CD4-positive, CD25-positive, alpha-beta regulatory T cell (primary cell): ENCODE results near the gene TCEAL3. TPM values are rescaled to one million over a fixed set of nuclear protein-coding genes. Genes with fewer than 3 reads are reported as not detected.
"Not testable (repeated sequence)": the region's sequence is repeated elsewhere in the genome, so short reads cannot be mapped to it uniquely, and the experiment has no call there.

Experiments
- ATAC-seq, 2 donors: fragments of 150-1000 bp; cut with Tn5 transposase; one replicate each; pipeline ENCODE4 v1.10.0; 2021; ENCODE audit warnings: low read depth in 2 of 2, moderate number of reproducible peaks in 2 of 2, moderate library complexity in 1 of 2
- DNase-seq, 3 donors: peaks; one replicate each; pipeline versions ENCODE4 v3.0.0 to v3.0.0-alpha.2; 2012 to 2022; ENCODE audit warnings: mixed read lengths in 1 of 3
- H3K27ac ChIP-seq: one replicate; pipeline ENCODE4 v1.7.0; 2013; ENCODE audit warnings: mild to moderate bottlenecking, low read length; ENCODE audit not compliant: insufficient read depth, poor library complexity, severe bottlenecking
- H3K27me3 ChIP-seq: one replicate; pipeline ENCODE4 v1.7.0; 2013; ENCODE audit warnings: low read length; ENCODE audit not compliant: control insufficient read depth, insufficient read depth
- H3K36me3 ChIP-seq: one replicate; pipeline ENCODE4 v1.7.0; 2013; ENCODE audit warnings: mild to moderate bottlenecking, low read length, moderate library complexity; ENCODE audit not compliant: control insufficient read depth, insufficient read depth
- H3K4me1 ChIP-seq: 2 replicates; pipeline ENCODE4 v1.7.0; 2013; ENCODE audit warnings: mild to moderate bottlenecking, low read length; ENCODE audit not compliant: insufficient read depth, control insufficient read depth, poor library complexity, severe bottlenecking
- H3K4me3 ChIP-seq: one replicate; pipeline ENCODE4 v1.7.0; 2013; ENCODE audit warnings: low read depth, mild to moderate bottlenecking, low read length, moderate library complexity
- H3K9me3 ChIP-seq, 2 experiments: 1 replicate in 1 of 2; 2 replicates in 1 of 2; pipeline ENCODE4 v1.7.0; 2013; ENCODE audit warnings: low read length in 2 of 2, mild to moderate bottlenecking in 1 of 2, moderate library complexity in 1 of 2; ENCODE audit not compliant: control insufficient read depth in 2 of 2
- H3K27ac Mint-ChIP-seq, 3 donors: one replicate each; pipeline ENCODE4 v1.8.0; 2020 to 2022; ENCODE audit warnings: mild to moderate bottlenecking in 3 of 3, mixed read lengths in 3 of 3, moderate library complexity in 2 of 3
- H3K27me3 Mint-ChIP-seq: one replicate; pipeline ENCODE4 v1.8.0; 2022; ENCODE audit warnings: mild to moderate bottlenecking, mixed read lengths
- H3K36me3 Mint-ChIP-seq: one replicate; pipeline ENCODE4 v1.8.0; 2020; ENCODE audit warnings: mixed read lengths
- H3K4me1 Mint-ChIP-seq, 4 donors: one replicate each; pipeline ENCODE4 v1.8.0; 2020 to 2022; ENCODE audit warnings: mixed read lengths in 4 of 4, mild to moderate bottlenecking in 1 of 4
- H3K4me3 Mint-ChIP-seq, 4 donors: one replicate each; pipeline ENCODE4 v1.8.0; 2020 to 2022; ENCODE audit warnings: mild to moderate bottlenecking in 4 of 4, mixed read lengths in 4 of 4, moderate library complexity in 3 of 4
- H3K9me3 Mint-ChIP-seq, 7 donors: one replicate each; pipeline ENCODE4 v1.8.0; 2020 to 2022; ENCODE audit warnings: mixed read lengths in 7 of 7, mild to moderate bottlenecking in 3 of 7, moderate library complexity in 2 of 7
- polyA plus RNA-seq, 4 donors: library from polyadenylated mRNA; unstranded; fragments of 300-500 nt; fragmentation: Illumina TruSeq; gene quantifications; one replicate each; pipeline ENCODE4 v1.2.3, GENCODE V29; 2021
- total RNA-seq: library from RNA; stranded (reverse); gene quantifications from one replicate; pipeline ENCODE4 v1.2.3, GENCODE V29; 2022

Gene TCEAL3
- total and polyA plus RNA-seq, 5 donors from 2014 or later: 4.8 to 8.8 (median 7.0) TPM

- not testable (repeated sequence) for H3K36me3 ChIP-seq, H3K27ac ChIP-seq, H3K27me3 Mint-ChIP-seq, H3K4me3 Mint-ChIP-seq, H3K4me1 ChIP-seq, H3K4me1 Mint-ChIP-seq, H3K4me3 ChIP-seq, DNase-seq, ATAC-seq, H3K36me3 Mint-ChIP-seq, H3K27ac Mint-ChIP-seq, H3K27me3 ChIP-seq, H3K9me3 ChIP-seq, H3K9me3 Mint-ChIP-seq
Observed at GRCh38 chrX:103657066-103657465, 49.3 kb downstream of the TCEAL3 start.

GRCh38 chrX:103658681-103659433 lies 51.1 kb downstream of the TCEAL3 start:
- no peaks in the 10 kb centered on the region for H3K4me1 Mint-ChIP-seq

GRCh38 chrX:103659460-103659859 lies 51.7 kb downstream of the TCEAL3 start:
- H3K36me3 ChIP-seq, H3K4me1 Mint-ChIP-seq, H3K27ac Mint-ChIP-seq, H3K27ac ChIP-seq, H3K4me1 ChIP-seq, H3K27me3 ChIP-seq, H3K4me3 ChIP-seq, ATAC-seq, DNase-seq, H3K9me3 ChIP-seq, H3K9me3 Mint-ChIP-seq, H3K36me3 Mint-ChIP-seq: not testable (repeated sequence)
- peaks cover 21% of the 10 kb centered on the region for H3K27me3 Mint-ChIP-seq
- peak overlapping the region in 1 of 4 donors; percentile 15 for H3K4me3 Mint-ChIP-seq

More at GRCh38 chrX:103658681-103659433, 51.1 kb downstream of the TCEAL3 start:
- Mint-ChIP-seq H3K27ac (no peak overlapping the region), H3K4me3 (no peak overlapping the region), H3K9me3 (peaks cover 0 to 5% (median 1%) of the 10 kb centered on the region in 7 donors), H3K27me3 (peaks cover 15% of the 10 kb centered on the region), H3K36me3 (no peaks in the 10 kb centered on the region)
- DNase-seq: no peak
- no peaks in the 10 kb centered on the region for H3K4me1 ChIP-seq
- peaks cover 1% of the 10 kb centered on the region for H3K27me3 ChIP-seq
- no peak overlapping the region for H3K4me3 ChIP-seq
- H3K27ac ChIP-seq: no peak overlapping the region
- H3K36me3 ChIP-seq: no peaks in the 10 kb centered on the region
- H3K9me3 ChIP-seq: no peaks in the 10 kb centered on the region
- ATAC-seq: no peak

Other genes with a start within 250 kb of the TCEAL3 start
- gene BEX3, start 231.4 kb upstream of the TCEAL3 start, total RNA-seq: 29.2 TPM
- 100 to 1,000 TPM; 115 to 166 (median 150) TPM for gene BEX3, start 231.4 kb upstream of the TCEAL3 start, polyA plus RNA-seq
- not detected for gene RAB40A, start 88.5 kb upstream of the TCEAL3 start, total RNA-seq
- gene RAB40A, start 88.5 kb upstream of the TCEAL3 start, polyA plus RNA-seq: under 1 TPM in 2 of 4 donors, not detected in 2; 0.07 to 0.10 TPM
- 12.0 TPM for gene TCEAL4, start 22.4 kb upstream of the TCEAL3 start, total RNA-seq
- 10 to 100 TPM; 17.5 to 35.1 (median 27.8) TPM for gene TCEAL4, start 22.4 kb upstream of the TCEAL3 start, polyA plus RNA-seq
- gene TCEAL1, start 21.0 kb downstream of the TCEAL3 start, total RNA-seq: 4.0 TPM
- 10 to 100 TPM; 12.2 to 22.1 (median 16.9) TPM for gene TCEAL1, start 21.0 kb downstream of the TCEAL3 start, polyA plus RNA-seq
- 176 TPM for gene MORF4L2, start 78.7 kb downstream of the TCEAL3 start, total RNA-seq
- 10 to 100 TPM; 61.9 to 93.3 (median 77.8) TPM for gene MORF4L2, start 78.7 kb downstream of the TCEAL3 start, polyA plus RNA-seq
- gene TMEM31, start 102.9 kb downstream of the TCEAL3 start, total RNA-seq: not detected
- 1 to 10 TPM in 1 of 4 donors, not detected in 3; 1.0 TPM for gene TMEM31, start 102.9 kb downstream of the TCEAL3 start, polyA plus RNA-seq
- not detected for gene PLP1, start 168.9 kb downstream of the TCEAL3 start, total RNA-seq
- not detected for gene PLP1, start 168.9 kb downstream of the TCEAL3 start, polyA plus RNA-seq
- 0.22 TPM for gene RAB9B, start 224.3 kb downstream of the TCEAL3 start, total RNA-seq
- under 1 TPM in 3 of 4 donors, not detected in 1; 0.05 to 0.17 (median 0.11) TPM for gene RAB9B, start 224.3 kb downstream of the TCEAL3 start, polyA plus RNA-seq